Measurements from ENCODE around the gene ENDOG.
"Not testable (repeated sequence)": the region's sequence is repeated elsewhere in the genome, so short reads cannot be mapped to it uniquely, and the experiment has no call there.

The ENDOG gene
- total RNA-seq = 4.8 to 14.1 (median 10.0) reads per million in 3 experiments

DNA sequence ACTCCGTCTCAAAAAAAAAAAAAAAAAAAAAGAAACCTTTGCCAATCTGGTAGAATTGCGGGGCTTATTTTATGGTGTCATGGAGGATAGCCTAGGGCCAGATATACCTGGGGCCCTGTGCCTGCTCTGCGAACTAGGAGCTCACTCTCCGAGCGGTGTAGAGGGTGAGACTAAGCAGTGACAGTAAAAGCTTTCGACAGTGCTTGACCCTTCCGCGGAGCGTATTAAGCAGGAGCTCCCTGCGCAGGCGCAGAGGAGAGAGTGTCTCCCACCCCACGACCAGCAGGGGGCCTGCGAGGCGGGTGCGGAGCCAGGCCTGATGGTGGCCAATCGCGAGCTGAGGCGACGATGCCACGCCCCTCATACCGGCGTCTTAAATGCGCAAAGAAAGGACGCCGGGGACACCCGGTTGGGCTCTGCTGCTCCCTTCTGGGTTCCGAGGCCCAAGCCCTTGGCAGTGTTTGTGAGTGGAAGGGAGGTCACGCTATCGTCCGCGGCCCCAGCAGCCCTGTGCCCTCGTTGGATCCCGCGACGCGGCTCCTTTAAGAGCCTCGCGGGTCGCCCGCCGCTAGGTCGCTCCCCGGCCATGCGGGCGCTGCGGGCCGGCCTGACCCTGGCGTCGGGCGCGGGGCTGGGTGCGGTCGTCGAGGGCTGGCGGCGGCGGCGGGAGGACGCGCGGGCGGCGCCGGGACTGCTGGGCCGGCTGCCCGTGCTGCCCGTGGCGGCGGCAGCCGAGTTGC lies at the start of gene ENDOG:
Gene ENDOG (plus strand): TSS at position 402 of the 740 bp plus-strand sequence. CDS start 185 bp downstream, at position 587.
- peak; percentile 95 for DNase-seq

- no peak for DNase-seq
These were observed 49.7 kb upstream of the ENDOG start for GRCh38 chr9:128768606-128769005.

GRCh38 chr9:128770286-128771030 lies 47.8 kb upstream of the ENDOG start:
- no peak for DNase-seq

DNA sequence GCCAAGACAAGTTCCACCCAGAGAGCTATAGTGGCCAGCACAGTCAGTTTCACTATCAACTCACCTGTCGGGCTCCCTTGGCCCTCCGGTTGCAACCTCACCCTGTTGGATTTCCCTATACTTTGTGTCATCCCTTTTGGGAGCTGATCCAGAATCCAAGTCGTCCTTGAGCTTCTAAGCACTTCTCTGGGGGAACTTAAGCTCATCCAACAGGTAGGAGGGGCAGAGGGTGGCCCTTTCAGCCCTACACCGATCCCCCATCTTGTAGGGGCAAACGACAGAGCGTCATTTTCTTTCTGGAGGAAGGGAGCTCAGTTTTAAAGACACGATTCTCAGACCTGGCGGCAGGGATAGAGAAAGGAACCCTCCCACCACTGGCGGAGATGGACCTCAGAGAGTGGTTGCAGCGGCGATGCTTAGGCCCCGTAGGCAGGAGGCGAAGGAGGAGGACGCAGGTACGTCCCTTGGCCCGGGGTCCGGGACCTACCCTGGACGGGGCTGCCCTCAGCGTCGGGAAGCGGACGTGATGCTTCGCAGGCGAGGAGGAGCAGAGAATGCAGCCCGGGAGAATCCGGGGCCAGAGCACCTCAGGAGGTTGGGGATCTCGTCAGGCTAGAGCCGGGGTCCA lies 47.1 kb upstream of the ENDOG start:
- no peak for DNase-seq

DNA sequence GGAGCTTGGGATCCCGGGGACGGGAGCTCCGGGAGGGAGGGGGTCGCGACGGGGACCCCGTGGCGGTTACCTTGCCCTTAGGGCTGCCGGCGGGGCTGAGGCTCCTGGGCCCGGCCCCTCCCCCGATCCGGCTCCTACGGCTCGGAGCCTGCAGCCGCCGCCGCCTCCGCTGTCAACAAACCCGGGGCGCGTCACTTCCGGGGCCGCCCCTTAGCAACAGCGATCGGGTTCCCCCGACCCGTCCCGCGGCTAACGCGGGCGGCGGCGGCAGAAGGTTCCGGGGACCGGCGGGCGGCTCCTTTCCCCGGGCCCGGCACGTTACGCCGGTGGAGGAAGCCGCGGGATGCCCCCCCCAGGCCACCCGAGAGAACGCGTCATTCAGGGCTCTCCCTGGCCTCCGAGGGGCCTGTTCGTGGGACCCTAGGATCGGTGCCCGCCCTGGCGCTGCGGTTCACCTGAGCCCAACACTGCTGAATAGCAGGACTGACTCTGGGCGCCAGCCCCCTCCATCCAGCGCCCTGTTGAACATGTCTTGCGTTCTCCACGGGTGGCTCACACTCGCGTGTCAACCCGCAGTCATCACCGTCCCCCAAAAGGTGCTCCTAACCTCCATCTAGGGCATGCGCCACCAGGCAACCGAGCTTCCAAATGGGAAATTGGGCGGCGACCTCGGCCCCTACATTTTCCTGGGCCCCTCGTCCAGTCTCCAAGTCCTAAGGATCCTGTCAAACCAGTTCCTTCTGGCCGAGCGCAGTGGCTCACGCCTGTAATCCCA lies 46.4 kb upstream of the ENDOG start, which contains the start of gene ZER1:
Gene ZER1 (minus strand): TSS at position 183 of the 775 bp plus-strand sequence. CDS start 16,362 bp downstream, outside the sequence.
- peak; percentile 91 for DNase-seq

DNA sequence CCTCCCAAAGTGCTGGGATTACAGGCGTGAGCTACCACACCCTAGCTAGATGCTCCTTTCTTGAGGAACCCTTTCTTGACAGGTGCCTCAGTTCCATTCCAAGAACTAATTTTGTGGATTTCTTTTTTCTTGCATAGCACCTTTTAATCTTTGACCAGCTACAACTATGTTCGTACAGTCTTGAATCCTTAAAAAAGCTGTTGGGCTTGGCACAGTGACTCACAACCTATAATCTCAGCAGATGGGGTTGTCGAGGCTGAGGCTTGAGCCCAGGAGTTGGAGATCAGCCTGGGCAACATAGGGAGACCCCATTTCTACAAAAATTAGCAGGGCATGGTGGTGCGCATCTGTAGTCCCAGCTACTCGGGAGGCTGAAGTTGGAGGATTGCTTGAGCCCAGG lies 45.3 kb upstream of the ENDOG start:
- DNase-seq = no peak

- DNase-seq = no peak
These were observed 43.5 kb upstream of the ENDOG start for GRCh38 chr9:128774804-128775203.

- not testable (repeated sequence) for DNase-seq
These were observed 38.2 kb upstream of the ENDOG start for GRCh38 chr9:128780093-128780492.

DNA sequence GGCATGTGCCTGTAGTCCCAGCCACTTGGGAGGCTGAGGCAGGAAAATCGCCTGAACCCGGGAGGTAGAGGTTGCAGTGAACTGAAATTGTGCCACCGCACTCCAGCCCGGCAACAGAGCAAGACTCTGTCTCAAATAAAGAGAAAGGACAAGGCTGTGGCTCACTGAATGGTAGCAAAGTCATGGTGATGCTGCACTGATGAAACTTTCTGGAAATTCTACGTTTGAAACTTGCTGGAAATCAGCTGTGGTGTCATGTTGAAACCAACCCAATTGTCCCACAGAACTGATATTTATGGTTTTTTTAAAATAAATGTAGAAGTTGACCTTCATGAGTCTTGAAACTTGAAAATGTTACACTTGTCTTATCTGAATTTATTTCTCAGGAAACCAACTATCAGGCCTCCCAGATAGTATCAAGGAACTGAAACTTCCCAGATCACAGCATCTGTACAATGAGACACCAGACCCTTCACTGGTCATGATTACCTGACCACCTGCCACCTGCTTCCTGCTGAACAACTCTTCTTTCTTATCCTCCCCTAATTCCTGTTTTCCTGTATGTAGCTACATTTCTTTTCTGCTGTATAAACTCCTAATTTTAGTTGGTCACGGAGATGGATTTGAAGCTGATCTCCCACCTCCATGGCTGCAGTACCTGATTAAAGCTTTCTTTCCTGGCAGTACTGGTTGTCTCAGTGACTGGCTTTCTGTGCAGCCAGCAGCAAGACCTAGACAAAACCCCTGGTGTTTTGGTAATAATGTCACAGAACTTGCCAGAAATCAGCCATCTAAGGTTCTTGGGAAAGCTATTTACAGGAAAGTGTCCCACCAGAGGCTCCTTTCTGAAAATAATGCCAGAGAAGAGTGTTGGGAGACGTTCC lies 36.9 kb upstream of the ENDOG start:
- no peak for DNase-seq

DNA sequence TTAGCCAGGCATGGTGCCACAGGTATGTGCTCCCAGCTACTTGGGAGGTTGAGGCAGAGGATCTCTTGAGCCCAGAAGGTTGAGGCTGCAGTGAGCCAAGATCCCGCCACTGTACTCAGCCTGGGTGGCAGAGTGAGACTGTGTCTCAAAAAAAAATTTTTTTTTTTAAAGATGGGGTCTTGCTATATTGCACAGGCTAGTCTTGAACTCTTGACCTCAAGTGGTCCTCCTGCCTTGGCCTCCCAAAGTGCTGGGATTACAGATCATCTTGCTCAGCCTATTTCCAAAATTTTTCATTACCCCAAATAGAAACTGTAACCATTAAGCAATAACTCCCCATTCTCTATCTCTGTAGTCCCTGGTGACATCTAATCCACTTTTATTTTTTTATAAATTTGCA lies 35.6 kb upstream of the ENDOG start:
- DNase-seq = no peak

DNA sequence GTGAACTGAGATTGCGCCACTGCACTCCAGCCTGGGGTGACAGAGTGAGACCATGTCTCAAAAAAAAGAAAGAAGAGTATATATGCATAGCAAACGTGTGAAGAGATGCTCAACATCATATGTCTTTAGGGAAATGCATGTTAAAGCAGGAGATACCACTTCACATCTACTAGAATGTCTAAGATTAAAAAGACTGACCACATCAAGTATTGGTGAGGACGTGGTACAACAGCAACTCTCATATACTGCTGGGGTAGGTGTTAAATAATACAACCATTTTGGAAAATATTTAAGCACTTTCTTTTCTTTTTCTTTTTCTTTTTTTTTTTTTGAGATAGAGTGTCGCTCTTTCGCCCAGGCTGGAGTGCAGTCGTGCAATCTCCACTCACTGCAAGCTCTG lies 32.9 kb upstream of the ENDOG start:
- no peak for DNase-seq

DNA sequence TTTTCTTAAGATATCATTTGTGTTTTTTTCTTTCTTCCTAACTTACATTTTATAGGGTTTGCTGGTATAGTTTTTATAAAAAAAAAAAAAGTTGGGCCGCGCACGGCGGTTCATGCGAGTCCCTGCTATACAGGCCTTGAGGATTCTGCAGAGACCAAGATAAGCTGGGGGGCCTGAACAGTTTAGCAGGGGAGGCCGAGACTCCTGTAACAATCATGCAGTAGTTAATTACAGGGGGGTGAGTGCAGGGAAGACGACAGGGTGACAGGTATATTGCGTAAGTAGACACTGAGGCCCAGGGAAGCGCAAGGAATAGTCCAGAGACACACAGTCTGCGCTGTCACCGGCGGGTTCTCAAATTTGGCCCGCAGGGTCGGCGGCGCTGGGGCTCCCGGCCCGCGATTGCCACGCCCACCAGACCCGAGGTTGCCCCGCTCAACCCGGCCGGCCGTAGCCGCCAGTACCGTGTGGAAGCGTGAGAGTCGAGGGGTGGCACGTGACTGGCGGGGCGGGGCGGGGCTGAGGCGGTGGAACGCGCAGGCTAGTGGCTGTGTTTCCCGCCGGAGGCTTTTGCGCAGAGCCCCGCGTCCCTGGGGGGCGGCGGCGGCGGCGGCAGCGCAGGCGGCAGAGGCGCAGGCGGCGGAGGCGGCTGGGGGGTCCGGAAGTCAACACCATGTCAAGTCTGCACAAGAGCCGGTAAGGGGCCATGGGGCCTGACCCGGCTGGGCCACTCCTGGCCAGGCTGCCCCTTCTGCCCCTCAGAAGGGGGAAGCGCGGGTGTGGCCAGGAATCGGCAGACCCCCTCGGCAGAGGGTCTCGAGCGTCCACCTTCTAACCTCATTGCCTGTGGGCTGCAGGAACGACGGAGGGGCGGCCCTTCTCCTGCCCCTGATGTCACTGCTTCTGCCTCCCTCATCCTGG lies 31.4 kb upstream of the ENDOG start, which contains the start of gene TBC1D13:
Gene TBC1D13 (plus strand): TSS at position 573 of the 921 bp plus-strand sequence. CDS start 101 bp downstream, at position 674.
- peak; percentile 89 for DNase-seq

DNA sequence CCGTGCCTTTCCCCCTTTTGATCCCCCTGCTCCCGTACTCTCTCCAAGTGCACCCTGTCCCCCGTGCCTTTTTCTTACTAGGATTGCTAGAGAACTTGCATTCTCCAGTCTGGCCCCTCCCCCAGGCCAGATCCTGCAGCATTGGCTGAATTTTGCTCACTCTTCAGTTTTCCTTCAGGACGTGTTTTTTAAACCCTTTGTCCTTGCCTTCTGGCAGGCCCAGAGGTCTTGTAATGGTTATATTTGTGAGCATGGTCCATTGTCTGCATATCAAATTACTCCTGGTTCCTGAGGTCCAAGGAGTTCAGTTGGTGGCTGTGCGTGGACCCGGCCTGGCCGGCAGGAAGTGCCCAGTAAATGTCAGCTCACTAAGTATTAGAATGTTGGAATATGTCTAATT lies 30.6 kb upstream of the ENDOG start:
- DNase-seq = peak; percentile 3

DNA sequence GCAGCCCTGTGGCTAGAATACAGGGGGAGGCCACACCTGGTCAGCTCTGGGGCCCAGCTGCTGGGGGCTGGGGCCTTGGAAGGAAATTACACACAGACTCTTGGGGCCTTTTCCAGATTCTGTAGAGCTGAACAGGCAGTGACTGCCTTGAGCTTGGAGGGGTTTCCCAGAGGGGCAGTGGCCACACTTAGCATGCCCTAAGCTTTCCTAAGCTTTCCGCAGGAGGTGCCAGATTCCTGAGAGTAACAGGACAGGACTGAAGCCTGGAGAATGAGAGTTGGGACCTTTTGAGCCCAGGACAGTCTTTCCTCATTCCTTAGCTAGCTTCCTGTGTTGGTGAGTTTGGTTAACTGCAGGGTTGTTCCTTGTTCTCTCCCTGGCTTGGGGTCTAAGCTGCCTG lies 29.9 kb upstream of the ENDOG start:
- DNase-seq = no peak

DNA sequence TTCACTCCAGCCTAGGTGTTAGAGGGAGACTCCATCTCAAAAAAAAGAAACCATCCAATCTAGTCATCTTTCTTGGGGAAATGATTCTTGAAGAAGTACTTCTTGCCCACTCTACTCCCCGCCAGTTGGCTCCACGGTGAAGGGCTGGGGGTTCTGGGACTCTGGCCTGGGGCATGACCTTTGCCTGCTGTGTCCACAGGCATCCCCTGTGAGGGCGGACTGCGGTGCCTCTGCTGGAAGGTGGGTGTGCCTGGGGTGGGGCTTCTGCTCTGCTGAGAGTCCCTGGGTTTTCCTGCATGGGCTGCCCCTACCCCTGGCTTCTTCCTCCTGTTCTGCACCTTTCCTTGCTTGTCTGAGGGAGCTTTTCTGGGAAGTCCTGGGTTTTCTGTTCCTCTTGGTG lies 27.8 kb upstream of the ENDOG start:
- no peak for DNase-seq

DNA sequence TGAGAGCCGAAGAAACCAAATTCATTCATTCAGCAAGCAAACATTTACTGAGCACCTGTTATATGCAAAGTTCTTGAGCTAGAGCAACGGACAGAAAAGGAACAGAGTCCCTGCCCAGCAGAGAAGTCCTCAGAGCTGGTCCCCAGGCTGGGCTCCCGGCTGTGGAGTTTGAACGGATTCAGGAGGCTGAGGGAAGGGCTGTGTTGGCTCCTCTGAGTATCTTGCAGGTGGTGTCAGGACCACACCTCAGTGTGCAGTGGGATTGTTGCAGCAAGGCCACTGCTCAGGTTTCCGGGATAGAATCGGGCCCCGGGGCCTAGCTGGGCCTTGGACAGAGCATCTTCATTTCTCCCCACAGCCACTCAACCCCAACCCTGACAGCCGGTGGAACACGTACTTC lies 26.2 kb upstream of the ENDOG start:
- DNase-seq = no peak

- DNase-seq = no peak
These were observed 25.2 kb upstream of the ENDOG start for GRCh38 chr9:128792978-128793686.

DNA sequence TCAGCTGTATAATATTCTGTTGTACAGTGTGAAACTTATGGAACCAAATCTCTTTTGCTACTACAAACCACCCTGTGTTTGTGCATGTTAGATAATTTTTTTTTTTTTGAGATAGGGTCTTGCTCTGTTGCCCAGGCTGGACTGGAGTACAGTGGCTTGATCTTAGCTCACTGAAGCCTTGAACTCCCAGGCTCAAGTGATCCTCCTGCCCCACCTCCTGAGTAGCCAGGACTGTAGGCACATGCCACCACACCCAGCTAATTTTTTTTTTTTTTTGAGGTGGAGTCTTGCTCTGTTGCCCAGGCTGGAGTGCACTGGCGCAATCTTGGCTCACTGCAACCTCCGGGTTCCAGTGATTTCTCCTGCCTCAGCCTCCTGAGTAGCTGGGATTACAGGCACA lies 23.3 kb upstream of the ENDOG start:
- DNase-seq = not testable (repeated sequence)

GRCh38 chr9:128798896-128799295 lies 19.4 kb upstream of the ENDOG start:
- no peak for DNase-seq

DNA sequence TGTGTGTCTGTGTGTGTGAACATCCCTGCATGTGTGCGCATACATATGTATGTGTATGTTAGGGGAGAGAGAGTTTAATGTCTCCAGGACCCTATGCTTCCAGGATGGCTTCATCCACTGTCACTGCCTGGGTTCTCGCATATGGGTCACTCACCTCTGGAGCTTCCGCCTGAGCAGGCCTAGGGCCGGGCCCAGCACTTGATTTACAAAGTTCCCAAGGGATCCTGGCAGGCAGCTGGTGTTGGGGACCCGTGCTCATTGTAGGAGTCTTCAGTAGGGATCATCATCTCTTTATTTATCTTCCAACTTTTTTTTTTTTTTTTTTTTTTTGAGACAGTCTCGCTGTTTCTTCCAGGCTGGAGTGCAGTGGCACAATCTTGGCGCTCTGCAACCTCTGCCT lies 18.2 kb upstream of the ENDOG start:
- DNase-seq = no peak

Data from central memory CD4-positive, alpha-beta T cell (primary cell).